ENCODE results near the gene ARID5A.

The ARID5A gene

DNA sequence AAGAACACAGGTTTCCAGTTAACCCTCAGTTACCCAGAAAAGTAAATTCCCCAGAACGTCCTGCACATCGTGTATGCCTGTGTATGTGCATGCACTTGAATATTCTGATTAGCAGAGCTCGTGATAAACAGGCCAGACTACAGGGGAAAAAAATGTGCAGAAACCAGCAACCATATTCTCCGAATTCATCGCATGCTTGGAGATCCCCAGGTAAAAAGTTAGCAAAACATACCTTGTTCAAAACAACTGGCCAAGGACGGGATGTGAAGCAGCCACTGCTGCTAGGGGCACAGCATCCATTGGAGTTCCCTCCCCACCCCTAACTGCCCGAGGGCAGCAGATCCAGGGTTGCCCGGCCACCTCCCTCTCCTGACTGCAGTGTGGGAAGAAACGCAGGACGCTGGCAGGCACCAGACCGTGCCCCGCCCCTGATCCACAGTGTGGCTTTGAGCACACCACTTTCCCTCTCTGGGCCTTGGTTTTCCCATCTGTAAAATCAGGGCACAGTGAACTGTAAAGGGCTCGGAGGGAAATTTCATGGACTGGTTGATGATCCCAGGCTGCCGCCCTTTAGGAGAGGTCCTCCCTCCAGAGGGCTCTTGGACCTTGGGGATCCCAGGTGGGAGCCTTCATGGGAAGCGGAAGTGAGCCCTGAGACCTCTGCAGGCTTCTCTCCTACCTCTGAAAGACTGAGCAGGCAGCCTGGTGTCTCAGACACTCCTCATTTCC is 11.9 kb upstream of the ARID5A start:
- DNase-seq (ENCODE audit: low read depth, low spot score) = no peak
- TF ChIP-seq, protein P1, sequence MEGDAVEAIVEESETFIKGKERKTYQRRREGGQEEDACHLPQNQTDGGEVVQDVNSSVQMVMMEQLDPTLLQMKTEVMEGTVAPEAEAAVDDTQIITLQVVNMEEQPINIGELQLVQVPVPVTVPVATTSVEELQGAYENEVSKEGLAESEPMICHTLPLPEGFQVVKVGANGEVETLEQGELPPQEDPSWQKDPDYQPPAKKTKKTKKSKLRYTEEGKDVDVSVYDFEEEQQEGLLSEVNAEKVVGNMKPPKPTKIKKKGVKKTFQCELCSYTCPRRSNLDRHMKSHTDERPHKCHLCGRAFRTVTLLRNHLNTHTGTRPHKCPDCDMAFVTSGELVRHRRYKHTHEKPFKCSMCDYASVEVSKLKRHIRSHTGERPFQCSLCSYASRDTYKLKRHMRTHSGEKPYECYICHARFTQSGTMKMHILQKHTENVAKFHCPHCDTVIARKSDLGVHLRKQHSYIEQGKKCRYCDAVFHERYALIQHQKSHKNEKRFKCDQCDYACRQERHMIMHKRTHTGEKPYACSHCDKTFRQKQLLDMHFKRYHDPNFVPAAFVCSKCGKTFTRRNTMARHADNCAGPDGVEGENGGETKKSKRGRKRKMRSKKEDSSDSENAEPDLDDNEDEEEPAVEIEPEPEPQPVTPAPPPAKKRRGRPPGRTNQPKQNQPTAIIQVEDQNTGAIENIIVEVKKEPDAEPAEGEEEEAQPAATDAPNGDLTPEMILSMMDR (IDR thresholded peaks at IDR 0.05; ENCODE audit: insufficient read depth, low read length, missing control alignments) = no peak
- CTCF ChIA-PET = interaction anchor here (1.2 to 11.4 kb wide), 2 partner anchors 14 to 117 kb away, joined by 4 to 98 read pairs; no protein-coding TSS in a partner anchor
- no peak overlapping the region for H3K4me3 ChIP-seq (ENCODE audit: low read depth, low read length)
- POLR2A ChIA-PET = no interaction called here

DNA sequence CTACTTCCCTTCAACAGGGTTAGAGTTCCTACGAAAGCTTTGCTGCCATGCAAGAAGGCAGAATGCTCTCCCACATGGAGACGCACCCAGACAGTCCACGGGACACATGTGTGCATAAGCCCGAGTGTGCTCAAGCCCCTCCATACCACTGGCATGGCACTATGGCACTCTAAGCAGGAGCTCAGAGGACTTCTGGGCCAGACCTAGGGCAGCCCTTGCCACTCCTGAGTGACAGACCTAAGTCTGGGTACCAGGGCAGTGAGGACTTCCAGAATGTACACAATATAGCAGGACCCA is 11.4 kb upstream of the ARID5A start:
- POLR2A ChIA-PET = no interaction called here
- TF ChIP-seq, protein P1 (IDR thresholded peaks at IDR 0.05; ENCODE audit: insufficient read depth, low read length, missing control alignments) = no peak
- CTCF ChIA-PET = interaction anchor here (1.0 to 11.4 kb wide), 2 partner anchors 14 to 29 kb away, joined by 3 to 98 read pairs; no protein-coding TSS in a partner anchor
- DNase-seq (ENCODE audit: low read depth, low spot score) = no peak
- no peak overlapping the region for H3K4me3 ChIP-seq (ENCODE audit: low read depth, low read length)

DNA sequence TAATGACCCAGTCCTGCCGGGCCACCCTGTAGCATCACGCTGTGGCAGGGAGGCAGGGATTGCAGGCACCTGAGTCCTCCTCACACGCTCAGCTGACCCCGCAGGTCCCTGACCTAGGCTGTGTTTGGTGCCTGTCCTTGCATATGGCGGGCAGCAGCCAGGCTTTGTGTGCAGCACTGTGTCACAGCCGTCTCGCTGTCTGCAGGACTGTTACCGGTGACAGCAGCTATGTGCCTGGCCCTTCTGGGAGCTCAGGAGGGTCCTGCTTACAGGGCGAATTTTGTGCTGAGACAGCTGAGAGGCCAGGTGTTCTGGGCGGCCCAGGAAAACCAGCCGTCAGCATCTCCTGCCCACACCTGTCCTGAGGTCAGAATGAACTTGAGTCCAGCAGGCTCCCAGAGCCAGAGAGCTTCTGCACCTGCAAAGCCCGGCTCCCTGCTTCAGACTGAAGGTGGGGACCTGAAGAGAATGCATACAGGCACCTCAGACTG is 10.4 kb upstream of the ARID5A start:
- TF ChIP-seq, protein P1 (IDR thresholded peaks at IDR 0.05; ENCODE audit: insufficient read depth, low read length, missing control alignments) = no peak

GRCh38 chr2:96526615-96527285 is 9.8 kb upstream of the ARID5A start:
- ChIA-PET POLR2A (interaction anchor here (0.6 kb wide), 1 partner anchor 333 kb away, joined by 3 read pairs; no protein-coding TSS in a partner anchor), CTCF (interaction anchor here (1.0 to 11.4 kb wide), 7 partner anchors 8 to 235 kb away, joined by 3 to 98 read pairs (median 5); no protein-coding TSS in a partner anchor)
- no peak for DNase-seq (ENCODE audit: low read depth, low spot score)
- peak overlapping the region; percentile 47 for H3K4me3 ChIP-seq (ENCODE audit: low read depth, low read length)
- TF ChIP-seq, protein P1 (IDR thresholded peaks at IDR 0.05; ENCODE audit: insufficient read depth, low read length, missing control alignments) = no peak

More for the DNA sequence above, 10.4 kb upstream of the ARID5A start:
- ChIA-PET CTCF (interaction anchor here (1.0 to 11.4 kb wide), 7 partner anchors 8 to 118 kb away, joined by 3 to 98 read pairs (median 4); no protein-coding TSS in a partner anchor), POLR2A (interaction anchor here (0.6 to 0.7 kb wide), 2 partner anchors 205 to 333 kb away, joined by 3 read pairs; no protein-coding TSS in a partner anchor)
- no peak for DNase-seq (ENCODE audit: low read depth, low spot score)
- H3K4me3 ChIP-seq (ENCODE audit: low read depth, low read length) = no peak overlapping the region

- peak overlapping the region; percentile 47 for H3K4me3 ChIP-seq (ENCODE audit: low read depth, low read length)
- CTCF ChIA-PET = interaction anchor here (1.0 to 11.4 kb wide), 9 partner anchors 8 to 234 kb away, joined by 3 to 98 read pairs (median 7); no protein-coding TSS in a partner anchor
- POLR2A ChIA-PET = no interaction called here
- TF ChIP-seq, protein P1 (IDR thresholded peaks at IDR 0.05; ENCODE audit: insufficient read depth, low read length, missing control alignments) = peak; percentile 65
- no peak for DNase-seq (ENCODE audit: low read depth, low spot score)
These were observed 9.1 kb upstream of the ARID5A start for GRCh38 chr2:96527286-96528005.

Measured in AG04449 (cell line).